HS-27A (cell line): ENCODE measurements around the gene VASN.

Experiments
- DNase-seq: peaks from one replicate; pipeline ENCODE4 v3.0.0-alpha.2; 2012; ENCODE audit warnings: low read depth, missing footprints

VASN gene

DNA sequence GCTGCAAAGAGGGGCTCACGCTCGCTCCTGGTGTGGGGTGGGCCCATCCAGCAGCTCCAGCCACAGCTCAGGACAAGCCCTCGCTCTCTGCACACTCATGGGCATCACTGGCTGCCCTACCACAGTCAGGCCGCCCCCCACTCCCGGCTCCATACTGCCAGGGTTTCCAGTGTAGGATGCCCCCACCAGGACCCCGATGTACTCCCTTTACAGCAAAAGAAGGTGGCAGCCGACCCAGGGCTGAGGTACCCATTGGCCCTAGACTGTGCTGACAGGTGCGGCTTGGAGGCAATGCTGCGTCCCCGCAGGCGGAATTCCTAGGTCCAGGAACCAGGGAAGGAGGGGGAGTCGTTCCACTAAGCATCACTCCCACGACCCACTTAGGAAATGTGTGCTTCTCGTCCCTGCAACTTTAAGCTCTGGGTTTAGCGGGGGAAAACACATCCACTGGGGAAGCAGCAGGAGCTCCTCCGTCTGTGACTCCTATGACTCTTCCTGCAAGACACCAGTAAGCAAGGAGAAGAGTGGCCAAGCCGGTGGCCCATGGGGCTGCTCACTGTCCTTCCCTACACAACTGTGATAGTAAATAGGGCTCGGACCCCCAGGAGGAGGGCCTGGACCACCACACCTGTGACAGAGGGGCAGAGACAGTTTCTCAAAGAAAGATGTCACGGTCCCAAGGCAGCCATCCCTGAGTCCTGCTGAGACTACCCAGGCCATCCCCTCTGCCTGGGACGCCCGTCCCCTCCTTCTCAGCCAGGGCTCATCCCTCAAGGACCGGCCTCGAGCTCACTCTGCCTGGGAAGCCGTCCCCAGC lies 31.7 kb downstream of the VASN start:
- no peak for DNase-seq

DNA sequence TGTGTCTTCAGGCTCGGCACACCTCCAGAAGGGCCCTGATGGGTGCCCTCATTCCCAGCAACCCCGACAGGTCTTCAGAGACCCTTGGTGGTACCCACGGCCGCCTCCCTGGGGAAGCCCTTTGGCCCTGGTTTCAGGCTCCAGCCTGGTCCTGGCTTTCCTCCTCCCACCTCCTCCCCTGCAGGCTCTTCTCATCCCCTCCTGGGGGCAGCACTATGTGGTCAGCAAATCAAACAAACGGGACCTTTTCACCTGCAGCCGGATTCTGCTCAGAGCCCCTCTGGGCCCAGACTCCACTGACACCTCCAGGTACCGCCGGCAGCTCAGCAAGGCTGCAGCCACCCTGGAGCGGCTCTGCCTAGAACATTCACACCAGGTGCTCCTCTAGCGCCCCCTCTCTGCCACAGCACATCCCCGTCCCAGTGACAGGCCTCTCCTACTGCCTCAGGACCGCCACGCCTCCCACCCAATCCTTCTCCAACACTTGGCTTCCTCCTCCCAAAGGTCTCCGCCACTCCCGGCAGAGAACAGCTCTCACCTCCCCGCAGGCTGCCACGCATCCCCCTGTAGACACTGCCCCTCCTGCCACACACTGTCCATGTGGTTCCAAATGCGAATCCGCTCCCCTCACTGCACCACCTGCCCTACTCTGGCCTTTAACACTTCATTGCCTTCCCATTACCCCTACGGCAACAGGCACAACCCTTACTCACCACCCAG lies 32.8 kb downstream of the VASN start:
- DNase-seq, result no peak

DNA sequence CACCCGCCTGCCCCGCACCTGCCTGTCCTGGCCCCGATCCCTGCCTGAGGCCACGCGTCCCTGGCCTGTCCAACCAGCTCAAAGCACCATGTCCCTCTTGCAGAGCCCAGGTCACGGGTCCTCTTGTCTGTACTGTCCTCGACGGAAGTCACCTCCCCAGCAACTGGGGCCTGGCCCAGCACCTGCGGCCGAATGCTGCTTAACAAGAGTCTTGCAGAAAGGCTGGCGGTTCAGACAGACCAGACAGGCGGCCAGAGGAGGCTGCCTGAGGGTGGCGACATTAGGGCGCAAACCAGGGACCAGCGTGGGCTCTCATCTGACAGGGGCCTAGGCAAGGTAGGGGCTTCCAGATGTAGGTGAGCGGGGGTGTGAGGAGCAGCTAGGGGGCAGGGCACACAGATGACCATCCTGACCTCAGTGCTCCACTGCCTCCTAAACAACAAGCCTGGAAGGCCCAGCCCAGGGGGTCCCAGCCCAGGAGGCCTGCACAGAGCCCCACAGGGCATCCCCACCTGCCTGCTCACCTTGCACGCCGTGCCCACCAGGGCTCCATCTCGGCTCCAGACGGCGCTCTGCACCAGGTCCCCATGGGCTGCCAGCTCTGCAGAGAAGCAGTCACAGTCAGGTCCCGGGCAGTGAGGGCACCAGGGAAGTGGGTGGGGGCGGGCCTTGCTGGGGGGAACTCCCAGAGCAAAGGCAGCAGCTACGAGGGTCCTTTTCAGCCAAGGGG lies 33.5 kb downstream of the VASN start:
- DNase-seq, result no peak

DNA sequence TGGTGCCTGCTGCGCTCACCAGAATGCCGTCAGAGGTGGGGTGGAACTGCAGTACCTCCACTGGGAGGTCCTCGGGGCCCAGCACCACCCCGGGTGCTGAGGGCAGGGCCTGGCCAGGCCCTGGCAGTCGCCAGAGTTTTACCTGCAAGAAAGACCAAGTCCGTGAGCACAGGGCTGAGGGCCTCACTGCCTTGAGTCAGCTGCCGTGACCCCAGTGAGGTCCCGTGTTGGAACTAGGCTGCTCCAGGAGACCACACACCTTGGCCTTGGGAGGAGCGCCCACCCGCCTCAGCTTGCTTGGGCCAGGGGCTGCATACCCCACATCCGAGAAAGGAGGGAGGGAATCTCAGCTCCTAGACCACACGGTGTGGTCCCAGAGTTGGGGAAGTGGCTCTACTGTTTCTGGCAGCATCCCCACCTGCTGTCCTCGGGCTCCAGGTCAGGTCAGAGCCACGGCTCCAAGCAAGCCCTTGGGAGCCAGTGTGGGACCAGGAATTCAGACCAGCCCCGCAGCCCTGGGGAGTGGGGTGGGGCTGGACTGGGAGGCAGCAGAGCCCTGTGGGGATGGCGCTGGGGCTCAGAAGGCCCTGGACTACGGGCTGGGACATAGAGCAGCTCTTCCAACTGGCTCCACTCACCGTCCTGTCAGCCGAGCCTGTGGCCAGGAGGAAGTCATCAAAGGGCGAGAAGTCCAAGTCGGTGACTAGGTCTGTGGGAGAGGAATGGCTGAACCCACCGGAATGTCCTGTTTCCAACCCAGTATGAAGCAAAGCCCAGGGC lies 36.1 kb downstream of the VASN start:
- DNase-seq, result no peak

DNA sequence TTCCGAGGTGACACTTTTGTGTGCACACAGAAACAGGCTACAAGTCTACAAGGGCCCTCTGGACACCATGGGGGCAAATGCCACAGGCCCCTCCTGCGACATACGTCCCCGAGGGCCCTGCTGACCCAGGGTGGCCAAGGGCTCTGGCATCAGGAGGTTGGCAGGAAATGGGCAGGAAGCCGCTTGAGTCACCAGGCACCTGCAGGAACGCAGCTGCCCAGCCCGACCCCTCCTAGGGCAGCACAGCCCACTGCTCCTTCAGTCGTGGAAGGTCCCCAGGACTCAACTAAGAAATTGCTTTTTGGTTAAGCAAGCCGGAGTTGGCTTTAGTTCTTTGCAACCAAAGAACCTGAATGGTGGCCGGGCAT lies 36.7 kb downstream of the VASN start:
- no peak for DNase-seq

DNA sequence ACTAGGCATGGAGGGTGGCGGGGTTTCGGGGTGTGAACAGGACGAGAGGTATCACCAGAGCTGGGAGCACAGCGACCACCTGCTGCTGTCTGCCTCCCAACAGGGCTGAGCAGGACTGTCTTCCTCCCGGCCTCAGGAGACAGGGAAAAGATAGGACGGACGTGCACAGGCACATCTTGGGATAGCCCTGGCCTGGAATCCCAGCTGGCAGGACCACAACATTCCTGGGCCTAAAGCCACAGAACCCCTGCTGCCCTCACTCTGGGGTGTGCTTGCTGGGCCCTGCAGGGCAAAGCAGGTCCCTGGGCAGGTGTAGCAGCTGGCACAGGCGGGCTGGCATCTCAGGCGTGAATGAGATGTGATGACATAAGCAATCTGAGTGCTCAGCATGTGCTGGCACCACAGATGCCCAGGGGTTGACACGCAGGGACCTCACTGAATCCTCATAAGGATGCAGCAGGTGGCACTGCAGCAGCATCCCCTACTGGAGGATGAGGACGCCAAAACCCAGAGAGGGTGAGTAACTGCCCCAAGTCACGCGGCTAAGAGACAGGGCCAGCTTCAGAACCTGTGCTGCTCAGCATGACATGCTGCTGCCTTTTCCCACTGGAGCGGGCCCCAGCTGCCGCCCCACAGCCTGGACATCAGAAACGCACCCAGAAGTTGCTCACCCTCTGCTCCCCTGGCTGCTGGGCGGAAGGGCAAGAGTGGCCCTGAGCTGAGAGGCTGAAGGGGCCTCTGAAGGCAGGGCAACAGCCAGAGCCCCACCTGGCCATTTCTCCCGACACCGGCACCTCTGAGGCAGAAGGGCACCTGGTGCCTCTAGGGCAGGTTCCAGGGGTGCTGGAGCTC lies 37.7 kb downstream of the VASN start:
- no peak for DNase-seq

DNA sequence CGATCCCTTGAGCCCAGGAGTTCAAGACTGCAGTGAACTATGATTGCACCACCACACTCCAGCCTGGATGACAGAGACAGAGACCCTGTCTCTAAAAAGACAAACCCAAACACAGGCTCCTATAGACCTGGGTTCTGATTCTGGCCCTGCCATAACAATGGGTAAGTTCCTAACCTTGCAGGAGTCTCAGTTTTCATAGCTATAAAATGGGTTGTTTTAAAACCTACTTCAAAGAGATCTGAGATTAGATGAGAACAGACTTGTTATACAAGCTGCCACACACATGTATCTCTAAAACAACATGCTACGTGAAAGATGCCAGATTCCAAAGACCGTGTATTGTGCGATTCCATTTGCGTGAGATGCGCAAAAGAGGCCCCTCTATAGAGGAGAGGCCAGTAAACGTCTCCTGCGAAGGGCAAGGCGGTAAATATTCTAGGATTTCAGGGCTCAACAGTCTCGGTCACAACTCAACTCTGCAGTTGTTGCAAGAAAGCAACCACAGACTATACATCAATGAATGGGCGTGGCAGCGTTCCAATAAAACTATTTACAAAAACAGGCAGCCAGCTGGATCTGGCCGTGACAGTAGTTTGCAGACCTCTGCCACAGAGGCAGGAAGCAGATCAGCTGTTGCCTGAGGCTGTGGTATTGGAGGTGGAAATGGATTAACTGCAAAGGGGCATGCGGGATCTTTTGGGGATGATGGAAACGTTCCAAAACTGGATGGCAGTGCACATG lies 38.9 kb downstream of the VASN start:
- DNase-seq, result no peak

DNA sequence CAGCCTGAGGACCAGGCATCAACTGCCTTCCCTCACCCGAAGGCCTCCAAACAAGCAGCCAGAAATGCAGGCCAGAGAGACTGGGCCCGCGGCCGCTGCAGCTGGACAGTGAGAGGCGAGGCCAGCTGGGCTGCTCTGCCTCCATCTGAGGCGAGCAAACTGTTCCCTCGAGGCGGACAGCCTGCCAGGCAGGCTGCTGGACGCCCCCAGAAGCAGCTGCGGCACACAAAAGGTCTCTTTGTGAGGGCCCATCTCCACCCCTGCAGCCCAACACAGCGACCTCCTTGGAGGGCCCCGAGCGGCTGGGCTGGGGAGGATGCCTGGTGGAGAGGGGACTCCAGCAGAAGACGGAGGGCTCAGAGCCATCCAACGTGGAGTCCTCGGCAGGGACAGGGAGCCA lies 40.0 kb downstream of the VASN start:
- DNase-seq, result no peak

DNA sequence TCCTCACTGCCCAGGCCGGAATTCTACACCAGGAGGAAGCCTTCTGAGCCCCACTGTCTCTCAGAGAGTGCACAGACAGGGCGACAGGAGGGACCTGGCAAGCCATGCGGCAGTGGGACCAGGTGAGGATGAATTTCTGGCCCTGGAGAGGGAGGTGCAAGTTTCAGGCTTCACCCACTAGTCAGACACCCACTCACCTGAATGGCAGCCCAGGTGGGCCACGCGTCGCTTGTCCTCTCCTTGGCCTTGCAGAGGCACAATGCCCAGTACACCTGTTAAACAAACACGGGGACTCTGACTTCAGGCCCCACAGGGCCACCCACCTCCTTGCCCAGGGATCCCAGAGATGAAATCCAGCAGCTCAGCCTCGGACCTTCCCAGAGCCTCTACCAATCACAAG lies 40.5 kb downstream of the VASN start:
- DNase-seq, result no peak

DNA sequence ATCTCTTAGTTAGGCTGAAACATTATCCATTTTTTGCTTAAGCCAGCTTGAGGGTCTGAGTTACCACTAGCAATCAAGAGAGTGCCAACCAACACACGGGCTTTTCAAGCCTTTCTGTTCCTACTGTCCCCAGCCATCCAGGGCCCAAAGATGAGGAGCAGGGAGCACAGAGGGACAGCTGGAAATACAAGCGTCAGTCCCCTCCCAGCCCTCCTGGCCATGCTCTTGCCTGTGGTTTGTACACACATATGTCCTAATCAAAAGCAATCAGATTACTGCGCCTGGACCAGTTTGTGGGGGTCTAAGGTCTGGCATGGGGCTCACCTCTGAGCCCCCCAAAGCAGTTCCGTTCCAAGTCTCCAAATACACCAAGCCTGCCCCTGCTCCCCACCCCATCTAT lies 41.2 kb downstream of the VASN start:
- DNase-seq, result no peak

DNA sequence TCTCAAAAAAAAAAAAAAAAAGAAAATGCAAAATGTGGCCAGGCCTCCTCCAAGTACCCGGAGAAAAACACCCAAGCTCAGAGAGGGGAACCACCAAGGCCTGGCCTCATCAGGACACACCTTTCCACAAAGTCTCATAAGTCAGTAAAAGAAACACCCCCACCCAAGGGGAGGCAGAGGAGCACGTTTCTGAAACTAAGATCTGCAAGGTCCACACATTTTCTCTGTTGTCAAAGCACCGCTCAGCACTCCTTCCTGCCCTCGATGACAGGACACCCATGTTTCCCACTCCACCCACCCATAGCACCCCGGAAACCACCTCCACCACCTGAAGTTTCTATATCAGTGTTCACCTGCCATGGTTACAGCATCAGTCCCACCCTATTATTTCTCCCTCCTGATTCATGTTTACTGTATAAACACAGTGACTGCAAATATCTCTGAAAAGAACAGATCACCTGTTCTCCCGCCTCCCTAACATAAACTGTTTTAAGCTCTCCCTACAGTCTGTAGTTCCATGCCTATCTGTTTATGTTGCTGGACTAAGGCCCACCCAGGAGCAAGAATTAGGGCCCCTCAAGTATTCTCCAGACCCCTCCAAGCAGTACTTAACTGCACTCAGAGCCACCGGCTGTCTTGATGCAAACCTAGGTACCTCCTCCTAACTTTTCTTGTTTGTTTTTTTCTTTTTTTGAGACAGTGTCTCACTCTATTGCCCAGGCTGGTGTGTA lies 42.7 kb downstream of the VASN start:
- DNase-seq, result no peak

DNA sequence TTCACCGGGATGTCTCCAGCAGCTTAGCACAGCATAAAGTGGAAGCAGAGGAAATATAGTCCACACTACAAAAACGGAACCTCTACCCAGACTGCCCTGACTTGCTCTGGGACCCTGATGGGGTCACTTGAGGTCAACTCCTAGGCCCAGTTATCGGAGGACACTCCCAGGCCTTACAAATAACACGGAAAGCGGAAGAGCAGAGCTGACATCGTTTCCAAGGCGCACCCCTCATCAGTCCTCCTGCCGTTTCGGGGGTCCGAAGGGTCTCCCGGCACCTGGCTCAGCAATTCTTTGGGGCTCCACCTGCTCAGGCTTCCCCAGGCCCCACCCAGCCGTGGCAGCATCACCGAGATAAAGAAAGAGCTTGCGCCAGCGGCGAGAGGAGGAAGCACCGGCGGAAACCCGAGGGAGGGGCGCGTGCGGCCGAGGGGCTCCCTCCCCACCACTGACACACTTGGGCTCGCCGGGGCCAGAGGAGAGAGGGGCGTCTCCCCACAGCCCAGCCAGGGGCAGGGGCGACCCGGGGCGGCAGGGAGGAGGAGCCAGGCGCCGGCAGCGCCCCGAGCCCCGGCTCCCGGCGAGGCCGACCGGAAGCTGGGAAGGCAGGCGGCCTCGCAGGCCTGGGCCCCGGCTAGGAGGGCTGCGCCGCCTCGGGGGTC lies 44.0 kb downstream of the VASN start:
- no peak for DNase-seq

DNA sequence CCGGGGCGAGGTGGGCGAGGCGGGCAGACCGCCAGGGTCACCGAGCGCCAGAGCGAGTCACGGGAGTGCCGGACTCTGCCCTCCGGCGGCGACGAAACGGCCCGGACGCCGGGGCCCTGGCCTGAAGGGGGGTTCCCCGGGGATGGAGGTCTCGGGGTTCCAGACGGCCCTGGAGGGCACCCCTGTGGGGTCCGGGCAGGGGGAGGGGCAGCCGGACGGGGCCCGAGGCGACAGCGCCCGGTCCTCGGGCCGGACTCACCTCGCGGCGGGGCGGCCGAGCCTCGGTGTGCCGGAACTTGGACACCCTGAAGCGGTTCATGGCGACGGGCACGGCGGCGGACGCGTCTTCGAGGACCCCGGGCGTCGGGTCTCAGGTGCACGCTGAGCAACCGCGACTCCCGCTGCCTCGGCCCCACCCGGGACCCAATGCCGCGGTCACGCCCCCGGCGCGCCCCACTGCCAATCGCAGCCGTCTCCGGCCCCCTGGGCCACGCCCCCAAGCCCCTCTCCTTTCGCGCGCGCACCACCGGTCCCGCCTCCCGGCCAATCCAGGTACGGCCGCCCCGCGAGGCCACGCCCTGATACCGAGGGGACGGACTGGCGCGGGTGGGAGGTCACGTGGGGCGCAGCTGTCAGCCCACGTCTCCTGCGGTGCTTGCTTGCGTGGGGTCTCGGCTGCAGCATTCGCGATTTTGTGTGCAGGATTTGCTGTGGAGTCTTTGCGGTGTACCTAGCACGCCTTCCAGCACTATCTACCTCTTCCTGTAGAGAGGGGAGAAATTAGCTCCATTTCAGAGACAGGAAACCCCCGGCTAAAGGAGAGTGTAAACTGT lies 44.8 kb downstream of the VASN start, which contains the start of gene CORO7:
Gene CORO7 (minus strand): TSS at position 397 of the 833 bp plus-strand sequence. CDS start 78 bp downstream, at position 319.
- DNase-seq, result peak; percentile 52

DNA sequence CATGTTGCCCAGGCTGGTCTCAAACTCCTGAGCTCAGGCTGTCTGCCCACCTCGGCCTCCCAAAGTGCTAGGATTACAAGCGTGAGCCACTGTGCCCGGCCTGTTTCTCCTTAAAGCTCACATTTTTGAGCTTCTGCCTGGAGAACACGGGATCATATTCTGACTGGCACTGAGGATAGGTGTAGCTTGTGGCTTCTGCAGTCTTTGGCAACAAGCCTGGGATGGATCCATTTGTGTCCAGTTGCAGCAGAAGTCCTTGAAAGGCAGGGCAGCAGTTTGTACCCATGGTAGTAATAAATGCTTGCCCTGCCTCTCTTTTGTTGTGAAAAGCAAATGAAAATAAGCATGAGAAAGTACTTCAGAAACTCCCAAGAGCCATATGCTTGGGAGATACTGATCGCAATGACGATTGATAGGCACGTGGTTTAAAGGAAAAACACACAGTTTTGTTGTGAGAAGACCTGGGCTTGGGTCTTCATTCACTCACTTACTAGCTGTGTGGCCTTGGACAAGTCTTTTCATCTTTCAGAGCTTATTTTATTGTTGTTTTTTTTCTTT lies 47.8 kb downstream of the VASN start:
- DNase-seq, result no peak

DNA sequence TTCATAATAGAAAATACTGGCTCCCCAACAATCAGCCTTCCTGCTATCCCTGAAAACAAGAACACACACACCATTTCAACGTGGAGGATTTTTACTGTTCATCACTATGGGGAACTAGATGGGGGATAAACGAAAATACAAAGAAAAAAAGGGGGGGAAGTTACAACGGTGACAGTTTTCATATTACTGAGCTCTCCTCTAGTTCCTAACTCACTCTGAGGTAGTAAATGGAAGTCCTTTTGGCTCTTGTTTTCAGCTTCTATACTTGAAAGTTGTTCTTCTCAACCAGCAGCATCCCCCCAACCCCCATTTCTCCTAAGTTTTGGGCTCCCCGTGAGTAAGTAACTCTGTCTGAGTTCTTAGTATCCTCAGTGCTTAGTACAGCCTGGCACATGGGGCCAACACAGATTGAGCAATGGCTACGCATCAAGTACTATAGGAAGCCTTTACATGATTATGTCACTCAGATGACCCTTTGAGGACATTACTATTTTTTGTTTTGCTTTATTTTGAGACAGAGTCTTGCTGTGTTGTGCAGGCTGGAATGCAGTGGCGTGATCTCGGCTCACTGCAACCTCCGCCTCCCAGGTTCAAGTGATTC lies 49.0 kb downstream of the VASN start:
- DNase-seq, result no peak

DNA sequence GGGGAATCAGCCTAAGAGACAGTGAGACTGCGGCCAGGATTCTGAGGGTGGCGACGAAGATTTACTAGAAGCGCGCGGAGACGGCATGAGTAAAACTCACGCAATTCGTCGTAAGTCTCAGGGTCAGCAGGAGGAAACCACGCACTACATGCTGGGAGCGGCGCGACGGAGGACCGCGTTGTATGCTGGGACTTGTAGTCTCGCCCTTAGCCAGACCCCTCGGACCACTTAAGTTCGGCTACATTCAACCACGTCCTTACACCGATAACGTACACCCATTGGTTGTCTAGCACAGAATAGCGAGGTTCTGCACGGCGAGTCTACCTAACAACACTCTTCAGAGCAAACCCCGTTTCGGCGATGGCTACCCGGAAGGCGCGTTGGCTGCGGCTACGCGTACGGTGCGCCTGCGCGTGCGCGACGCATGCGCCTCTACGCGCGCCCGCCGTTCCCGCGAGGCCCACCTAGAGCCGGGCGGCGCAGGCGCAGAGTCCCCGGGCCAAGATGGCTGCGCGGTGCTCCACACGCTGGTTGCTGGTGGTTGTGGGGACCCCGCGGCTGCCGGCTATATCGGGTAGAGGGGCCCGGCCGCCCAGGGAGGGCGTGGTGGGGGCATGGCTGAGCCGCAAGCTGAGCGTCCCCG lies 53.9 kb downstream of the VASN start, which contains the start of gene DNAJA3:
Gene DNAJA3 (plus strand): TSS at position 491 of the 643 bp plus-strand sequence. CDS start 14 bp downstream, at position 505.
- DNase-seq, result peak; percentile 90
